PC-3 (cell line): Measurements from ENCODE around the gene SEMA3A. TPM values are rescaled to one million over a fixed set of nuclear protein-coding genes. Genes with fewer than 3 reads are reported as not detected.
A peak's percentile ranks its signal among the peaks of the same experiment; 100 is the strongest.

Experiments
- ATAC-seq: fragments of 200-7000 bp; cut with Tn5 transposase; 2 replicates; pipeline ENCODE4 v1.9.1; 2020; ENCODE audit warnings: mild to moderate bottlenecking, moderate library complexity
- BruUV-seq: library from RNA; stranded (reverse); fragments of 400-500 nt; replicated peaks from 2 replicates; lab custom pipeline; 2021; lab: Mats Ljungman, UMichigan
- CTCF ChIA-PET: fragments of 300-600 bp; sonication (Branson Sonifier 250); formaldehyde crosslinking; loops from one replicate; lab custom pipeline; 2022; ENCODE audit warnings: antibody characterized with exemption; lab: Charles Lee
- POLR2A ChIA-PET: fragments of 300-600 bp; sonication (Branson Sonifier 250); formaldehyde crosslinking; loops from one replicate; lab custom pipeline; 2022; ENCODE audit warnings: antibody characterized with exemption; ENCODE audit not compliant: unreplicated experiment; lab: Charles Lee
- DNase-seq: peaks from one replicate; pipeline ENCODE4 v3.0.0-alpha.2; 2015
- H2AFZ ChIP-seq: fragments of 300-600 bp; sonication (generic); 2 replicates; pipeline ENCODE4 v1.6.0; 2016; ENCODE audit warnings: antibody characterized with exemption, low read length
- H3F3A ChIP-seq: fragments of 300-600 bp; sonication (generic); one replicate; pipeline ENCODE4 v1.6.0; 2017; ENCODE audit warnings: antibody characterized with exemption, low read length, control low read depth, mild to moderate bottlenecking; ENCODE audit not compliant: unreplicated experiment
- H3K27ac ChIP-seq: fragments of 300-600 bp; sonication (generic); 2 replicates; pipeline ENCODE4 v1.5.1; 2016; ENCODE audit warnings: mild to moderate bottlenecking, low read length
- H3K27me3 ChIP-seq: fragments of 300-600 bp; sonication (generic); 2 replicates; pipeline ENCODE4 v1.6.1; 2016; ENCODE audit warnings: low read length, mixed read lengths
- H3K36me3 ChIP-seq: fragments of 300-600 bp; sonication (generic); 2 replicates; pipeline ENCODE4 v1.6.1; 2016; ENCODE audit warnings: low read depth, mixed run types, low read length, mixed read lengths
- H3K4me1 ChIP-seq: fragments of 300-600 bp; sonication (generic); 2 replicates; pipeline ENCODE4 v1.5.1; 2016; ENCODE audit warnings: low read length; ENCODE audit not compliant: insufficient read depth
- H3K4me2 ChIP-seq: fragments of 300-600 bp; sonication (generic); 2 replicates; pipeline ENCODE4 v1.6.0; 2016; ENCODE audit warnings: low read length
- H3K4me3 ChIP-seq: fragments of 300-600 bp; sonication (generic); 2 replicates; pipeline ENCODE4 v1.5.1; 2016; ENCODE audit warnings: mild to moderate bottlenecking, low read length, mixed read lengths
- H3K79me2 ChIP-seq: fragments of 300-600 bp; sonication (generic); 2 replicates; pipeline ENCODE4 v1.6.1; 2017; ENCODE audit warnings: low read length, mixed read lengths
- H3K9ac ChIP-seq: fragments of 300-600 bp; sonication (generic); 2 replicates; pipeline ENCODE4 v1.6.0; 2016; ENCODE audit warnings: mild to moderate bottlenecking, low read length
- H3K9me2 ChIP-seq: fragments of 300-600 bp; sonication (generic); replicated peaks from 2 replicates; pipeline ENCODE4 v1.6.1; 2016; ENCODE audit warnings: mixed run types, low read length, mixed read lengths
- H3K9me3 ChIP-seq: fragments of 300-600 bp; sonication (generic); 2 replicates; pipeline ENCODE4 v1.6.1; 2016; ENCODE audit warnings: low read length, mixed read lengths
- H4K20me1 ChIP-seq: fragments of 300-600 bp; sonication (generic); 2 replicates; pipeline ENCODE4 v1.6.1; 2016; ENCODE audit warnings: low read length, mixed read lengths
- EZH2 ChIP-seq: fragments of 300-600 bp; sonication (generic); IDR thresholded peaks from one replicate; pipeline ENCODE4 v1.6.1; 2017; ENCODE audit warnings: antibody characterized with exemption, mild to moderate bottlenecking, low read length; ENCODE audit not compliant: unreplicated experiment
- EZH2phosphoT487 ChIP-seq: fragments of 300-600 bp; sonication (generic); IDR thresholded peaks from 2 replicates; pipeline ENCODE4 v1.6.1; 2018; ENCODE audit warnings: mild to moderate bottlenecking, antibody characterized with exemption, low read length, borderline replicate concordance
- intact Hi-C: fragments of 100-400 bp; cut with micrococcal nuclease; formaldehyde crosslinking; loops from 2 replicates; pipeline ENCODE4 v1.9.0; 2023
- total RNA-seq: library from RNA; depleted of rRNA; stranded (reverse); fragments of >200 nt; gene quantifications from 2 replicates; pipeline ENCODE4 v1.2.3, GENCODE V29; 2014
- TF ChIP-seq, protein P1 (sequence below): fragments of 300-600 bp; sonication (generic); conservative IDR thresholded peaks from 2 replicates; pipeline ENCODE4 v1.5.1; 2017; ENCODE audit warnings: antibody characterized with exemption, low read depth, mild to moderate bottlenecking, low read length

The SEMA3A gene
- total RNA-seq, 1 experiment from 2014 or later: 16.9 TPM

DNA sequence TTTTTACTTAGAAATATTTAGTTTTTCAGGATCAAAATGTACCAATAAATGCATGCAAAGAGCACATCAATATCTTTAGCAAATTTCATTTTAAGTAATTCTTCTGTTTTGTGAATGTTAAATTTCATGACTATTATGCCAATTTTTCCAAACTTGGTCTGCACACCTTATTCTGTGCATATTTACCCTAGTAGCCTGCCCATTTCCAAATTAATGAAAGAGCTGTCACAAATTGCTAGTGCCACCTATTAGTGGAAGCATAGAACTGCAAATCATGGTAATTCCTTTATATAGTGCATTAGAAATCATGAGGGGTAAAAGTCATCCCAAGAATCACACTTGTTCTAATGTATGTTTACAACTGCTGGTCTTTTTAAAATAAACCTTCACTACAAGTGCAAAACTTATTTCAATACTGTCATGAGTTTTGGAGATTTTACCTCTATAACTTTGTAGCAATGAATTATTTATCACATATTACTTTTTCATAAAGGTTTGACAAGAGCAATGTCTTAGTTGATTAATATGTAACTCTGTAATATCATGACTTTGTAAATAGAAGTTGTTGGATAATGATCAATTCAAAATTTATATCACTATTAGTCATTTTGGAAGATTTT, 5.7 kb downstream of the SEMA3A start:
- H3K9me2 ChIP-seq: no peaks in the 10 kb centered on the region
- H4K20me1 ChIP-seq: no peaks in the 10 kb centered on the region
- H3F3A ChIP-seq: no peaks in the 10 kb centered on the region
- H3K9me3 ChIP-seq: no peaks in the 10 kb centered on the region
- DNase-seq (peak; percentile 63), ATAC-seq (peak; percentile 16; the same call in 1 of the 2 replicates)
- H3K9ac ChIP-seq: peak overlapping the region; percentile 96
- ChIA-PET CTCF (interaction anchor here (0.6 to 1.0 kb wide), 2 partner anchors 253 to 861 kb away, joined by 3 read pairs; no protein-coding TSS in a partner anchor), POLR2A (interaction anchor here (0.6 to 0.7 kb wide), 3 partner anchors 100 to 539 kb away, joined by 4 to 5 read pairs (median 4); no protein-coding TSS in a partner anchor)
- H3K36me3 ChIP-seq: peaks cover 4% of the 10 kb centered on the region; the same call in 1 of the 2 replicates
- peak overlapping the region; percentile 70 for H3K4me2 ChIP-seq
- TF ChIP-seq, protein P1, sequence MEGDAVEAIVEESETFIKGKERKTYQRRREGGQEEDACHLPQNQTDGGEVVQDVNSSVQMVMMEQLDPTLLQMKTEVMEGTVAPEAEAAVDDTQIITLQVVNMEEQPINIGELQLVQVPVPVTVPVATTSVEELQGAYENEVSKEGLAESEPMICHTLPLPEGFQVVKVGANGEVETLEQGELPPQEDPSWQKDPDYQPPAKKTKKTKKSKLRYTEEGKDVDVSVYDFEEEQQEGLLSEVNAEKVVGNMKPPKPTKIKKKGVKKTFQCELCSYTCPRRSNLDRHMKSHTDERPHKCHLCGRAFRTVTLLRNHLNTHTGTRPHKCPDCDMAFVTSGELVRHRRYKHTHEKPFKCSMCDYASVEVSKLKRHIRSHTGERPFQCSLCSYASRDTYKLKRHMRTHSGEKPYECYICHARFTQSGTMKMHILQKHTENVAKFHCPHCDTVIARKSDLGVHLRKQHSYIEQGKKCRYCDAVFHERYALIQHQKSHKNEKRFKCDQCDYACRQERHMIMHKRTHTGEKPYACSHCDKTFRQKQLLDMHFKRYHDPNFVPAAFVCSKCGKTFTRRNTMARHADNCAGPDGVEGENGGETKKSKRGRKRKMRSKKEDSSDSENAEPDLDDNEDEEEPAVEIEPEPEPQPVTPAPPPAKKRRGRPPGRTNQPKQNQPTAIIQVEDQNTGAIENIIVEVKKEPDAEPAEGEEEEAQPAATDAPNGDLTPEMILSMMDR: peak; percentile 80
- TF ChIP-seq EZH2: no peak
- intact Hi-C loops: loop anchor here (1.0 to 2.0 kb wide), 5 partner anchors 128 to 834 kb away; no protein-coding TSS in a partner anchor
- peak overlapping the region; percentile 94 for H3K27ac ChIP-seq
- no peaks in the 10 kb centered on the region for H3K27me3 ChIP-seq
- peak overlapping the region; percentile 55 for H3K4me3 ChIP-seq
- no peak overlapping the region for H2AFZ ChIP-seq
- no TSS peak for BruUV-seq
- H3K79me2 ChIP-seq: peaks cover 90% of the 10 kb centered on the region
- H3K4me1 ChIP-seq: peaks cover 56% of the 10 kb centered on the region

GRCh38 chr7:84187813-84188510, 6.6 kb downstream of the SEMA3A start:
- intact Hi-C loops: loop anchor here (1.0 to 2.0 kb wide), 4 partner anchors 127 to 835 kb away; no protein-coding TSS in a partner anchor
- Histone ChIP-seq H4K20me1 (no peaks in the 10 kb centered on the region), H3K4me3 (peak overlapping the region; percentile 55), H3K9me3 (no peaks in the 10 kb centered on the region), H3F3A (no peaks in the 10 kb centered on the region), H3K4me2 (peak overlapping the region; percentile 70), H3K36me3 (peaks cover 4% of the 10 kb centered on the region; the same call in 1 of the 2 replicates), H2AFZ (no peak overlapping the region), H3K27me3 (no peaks in the 10 kb centered on the region), H3K27ac (peak overlapping the region; percentile 94), H3K4me1 (peaks cover 57% of the 10 kb centered on the region), H3K79me2 (peaks cover 87% of the 10 kb centered on the region), H3K9ac (peak overlapping the region; percentile 96), H3K9me2 (no peaks in the 10 kb centered on the region)
- ChIA-PET POLR2A (no interaction called here), CTCF (interaction anchor here (0.6 to 1.0 kb wide), 2 partner anchors 248 to 252 kb away, joined by 3 read pairs; no protein-coding TSS in a partner anchor)
- ATAC-seq (peak; percentile 58), DNase-seq (peak; percentile 97)
- BruUV-seq: TSS peak; percentile 30
- TF ChIP-seq EZH2phosphoT487 (no peak), EZH2 (no peak)
- TF ChIP-seq, protein P1: no peak
